NCI-H748 (cell line): ENCODE measurements around the gene TNFRSF8.
A peak's percentile ranks its signal among the peaks of the same experiment; 100 is the strongest.

ENCODE experiments used
- DNase-seq: peaks from one replicate; lab custom pipeline; 2025; ENCODE audit not compliant: unreplicated experiment; lab: John Stamatoyannopoulos, UW

TNFRSF8 gene

GRCh38 chr1:12153181-12153785, 90.2 kb downstream of the TNFRSF8 start:
- no peak for DNase-seq

GRCh38 chr1:12155328-12155727, 92.2 kb downstream of the TNFRSF8 start:
- no peak for DNase-seq

GRCh38 chr1:12157366-12158231, 94.5 kb downstream of the TNFRSF8 start:
- DNase-seq: no peak

- no peak for DNase-seq
Measured at GRCh38 chr1:12158357-12159092, 95.4 kb downstream of the TNFRSF8 start.

GRCh38 chr1:12159816-12160215, 96.7 kb downstream of the TNFRSF8 start:
- DNase-seq: no peak

- DNase-seq: no peak
Measured at GRCh38 chr1:12161324-12161661, 98.2 kb downstream of the TNFRSF8 start.

- no peak for DNase-seq
Measured at GRCh38 chr1:12161662-12162458, 98.8 kb downstream of the TNFRSF8 start.

GRCh38 chr1:12162459-12163137, 99.5 kb downstream of the TNFRSF8 start:
- no peak for DNase-seq

GRCh38 chr1:12163210-12163609, 100.1 kb downstream of the TNFRSF8 start:
- DNase-seq: no peak

- no peak for DNase-seq
Measured at GRCh38 chr1:12164210-12164609, 101.1 kb downstream of the TNFRSF8 start.

GRCh38 chr1:12165342-12165741, 102.2 kb downstream of the TNFRSF8 start:
- DNase-seq: no peak

GRCh38 chr1:12166834-12167492, 103.9 kb downstream of the TNFRSF8 start, which contains the start of gene TNFRSF1B:
Gene TNFRSF1B (plus strand): TSS chr1:12166991. CDS start chr1:12167092, 101 bp downstream.
- peak; percentile 39 for DNase-seq

- no peak for DNase-seq
Measured at GRCh38 chr1:12167493-12168429, 104.7 kb downstream of the TNFRSF8 start.

GRCh38 chr1:12168451-12169160, 105.5 kb downstream of the TNFRSF8 start:
- DNase-seq: no peak

- DNase-seq: no peak
Measured at GRCh38 chr1:12169442-12170135, 106.5 kb downstream of the TNFRSF8 start.

GRCh38 chr1:12170263-12170671, 107.2 kb downstream of the TNFRSF8 start:
- DNase-seq: no peak

GRCh38 chr1:12171206-12172041, 108.3 kb downstream of the TNFRSF8 start:
- no peak for DNase-seq
